Amniotic stem cell (primary cell): Measurements from ENCODE around the gene ATXN10.
"Not testable (repeated sequence)": the region's sequence is repeated elsewhere in the genome, so short reads cannot be mapped to it uniquely, and the experiment has no call there.

ENCODE experiments used
- DNase-seq: peaks from one replicate; lab custom pipeline; 2025; lab: John Stamatoyannopoulos, UW

The ATXN10 gene

DNA sequence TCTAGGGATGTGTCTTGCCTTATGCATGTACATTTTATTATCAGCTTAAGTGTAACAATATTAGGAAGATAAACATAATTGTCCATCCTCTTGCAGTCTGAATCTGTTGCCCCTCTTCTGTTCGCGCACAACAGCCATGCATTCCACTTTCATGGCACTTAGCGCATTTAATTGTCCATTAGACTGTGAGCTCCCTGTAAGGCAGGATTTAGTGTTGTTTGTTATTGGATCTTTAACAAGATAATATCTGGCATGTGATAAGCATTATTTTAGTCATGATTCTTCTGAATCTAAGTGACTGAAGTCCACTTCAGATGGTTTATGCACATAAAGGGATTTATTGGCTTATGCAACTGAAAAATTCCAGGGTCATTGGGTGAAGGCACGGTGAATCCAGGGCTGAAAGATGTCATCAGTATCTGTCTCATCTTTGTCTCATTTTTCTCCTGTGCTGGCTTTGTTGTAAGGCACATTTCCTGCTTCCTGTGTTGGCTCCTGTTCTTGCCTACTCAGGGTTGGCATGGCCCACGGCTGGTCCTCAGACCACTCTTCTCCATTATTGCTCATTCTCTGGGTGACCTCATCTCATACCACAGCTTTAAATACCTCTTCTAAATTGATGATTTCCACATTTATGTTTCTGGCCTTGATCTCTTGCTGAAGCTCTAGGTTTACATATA lies 37.6 kb downstream of the ATXN10 start:
- DNase-seq: peak; percentile 53

DNA sequence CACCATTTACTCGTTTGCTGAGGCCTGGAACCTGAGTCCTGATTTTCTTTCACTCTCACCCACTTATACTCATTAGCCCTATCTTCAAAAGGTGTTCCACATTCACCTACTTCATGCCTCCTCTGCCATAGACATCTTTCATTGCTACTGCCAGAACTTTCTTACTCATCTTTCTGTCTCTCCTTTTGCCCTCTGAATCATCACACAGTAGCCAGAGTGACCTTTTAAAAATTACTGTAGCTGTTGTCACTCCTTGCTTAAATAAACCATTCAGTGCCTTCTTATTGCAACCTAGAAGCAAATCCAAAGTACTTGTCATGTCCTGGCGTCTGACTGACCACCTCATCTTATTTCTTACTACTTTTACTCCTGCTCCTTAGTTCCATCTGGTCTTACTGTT lies 38.2 kb downstream of the ATXN10 start:
- no peak for DNase-seq

DNA sequence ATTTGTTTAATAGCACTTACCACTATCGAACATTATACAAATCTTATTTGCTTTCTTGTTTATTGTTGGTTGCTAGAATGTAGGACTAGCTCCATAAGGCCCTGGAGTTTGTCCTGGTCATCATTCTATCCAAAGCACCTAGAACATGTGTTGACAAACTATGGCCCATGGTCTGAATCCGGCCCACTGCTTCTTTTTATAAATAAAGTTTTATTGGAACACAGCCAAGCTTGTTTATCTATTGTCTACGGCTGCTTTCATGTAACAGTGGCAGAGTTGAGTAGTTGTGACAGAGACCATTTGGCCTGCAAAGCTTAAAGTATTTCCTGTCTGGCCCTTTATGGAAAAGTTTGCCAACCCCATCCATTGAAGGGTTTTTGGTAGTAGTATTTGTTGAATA lies 38.8 kb downstream of the ATXN10 start:
- DNase-seq: no peak

GRCh38 chr22:45714390-45714789 lies 42.8 kb downstream of the ATXN10 start:
- not testable (repeated sequence) for DNase-seq

GRCh38 chr22:45717789-45718188 lies 46.2 kb downstream of the ATXN10 start:
- DNase-seq: no peak

DNA sequence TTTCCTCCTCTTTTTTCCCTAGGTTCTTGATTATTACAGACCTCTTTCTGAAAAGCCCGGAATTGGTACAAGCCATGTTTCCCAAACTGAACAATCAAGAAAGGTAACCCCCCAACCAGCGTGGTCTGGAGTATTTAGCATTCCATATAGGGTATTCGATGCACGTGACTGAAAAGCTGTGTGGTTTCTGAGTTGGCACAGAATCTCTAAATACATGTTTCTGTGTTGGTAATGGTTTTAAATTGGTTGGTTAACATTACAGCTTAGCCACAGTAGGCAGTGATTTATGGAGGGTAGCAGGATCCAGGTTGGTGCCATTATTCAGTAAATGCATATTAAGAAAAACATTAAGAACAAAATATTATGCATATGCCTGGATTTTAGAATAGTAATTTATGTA lies 46.8 kb downstream of the ATXN10 start:
- no peak for DNase-seq

DNA sequence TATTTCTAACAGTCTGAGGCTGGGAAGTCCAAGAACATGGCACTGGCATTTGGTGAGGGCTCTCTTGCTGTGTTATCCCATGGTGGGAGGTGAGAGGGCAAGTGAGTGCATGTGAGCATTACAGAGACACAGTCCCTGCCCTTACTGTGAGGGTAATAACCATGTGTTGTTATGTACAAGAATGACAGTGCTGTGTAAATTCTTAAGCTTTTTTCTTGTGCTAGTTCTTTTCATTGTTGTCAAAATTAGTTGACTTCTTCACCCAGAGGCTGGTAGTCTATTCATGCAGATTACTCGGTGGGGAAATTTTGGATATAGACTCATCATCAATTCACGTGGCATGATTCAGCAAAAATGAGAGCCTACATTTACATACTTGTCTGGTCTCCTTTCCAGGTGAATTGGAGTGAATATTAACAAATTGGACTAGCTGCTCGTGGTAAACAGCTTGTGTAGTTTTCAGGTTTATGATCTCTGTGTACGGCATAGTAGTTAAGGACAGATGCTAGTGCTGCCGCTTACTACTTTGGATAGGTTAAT lies 49.3 kb downstream of the ATXN10 start:
- DNase-seq: no peak

DNA sequence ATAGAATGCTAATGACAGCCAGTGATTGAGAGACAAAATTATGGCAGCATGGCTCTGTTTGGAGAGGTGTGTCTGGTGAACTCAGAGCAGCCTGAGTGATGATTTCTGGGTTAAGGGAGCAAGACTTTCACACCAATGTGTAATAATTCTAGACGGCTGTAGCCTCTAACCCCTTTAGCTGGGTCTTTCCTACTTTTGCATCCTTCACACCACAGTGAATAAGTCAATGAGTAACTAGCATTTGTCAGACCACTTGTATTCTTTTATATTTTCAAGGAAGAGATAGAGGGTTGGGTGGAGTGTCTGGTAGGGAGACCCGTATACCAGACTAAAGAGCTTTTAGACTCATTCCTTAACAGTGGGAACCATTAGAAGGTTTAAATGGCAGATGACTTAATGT lies 50.4 kb downstream of the ATXN10 start:
- DNase-seq: no peak

- DNase-seq: no peak
These were observed 54.4 kb downstream of the ATXN10 start for GRCh38 chr22:45726081-45726480.

DNA sequence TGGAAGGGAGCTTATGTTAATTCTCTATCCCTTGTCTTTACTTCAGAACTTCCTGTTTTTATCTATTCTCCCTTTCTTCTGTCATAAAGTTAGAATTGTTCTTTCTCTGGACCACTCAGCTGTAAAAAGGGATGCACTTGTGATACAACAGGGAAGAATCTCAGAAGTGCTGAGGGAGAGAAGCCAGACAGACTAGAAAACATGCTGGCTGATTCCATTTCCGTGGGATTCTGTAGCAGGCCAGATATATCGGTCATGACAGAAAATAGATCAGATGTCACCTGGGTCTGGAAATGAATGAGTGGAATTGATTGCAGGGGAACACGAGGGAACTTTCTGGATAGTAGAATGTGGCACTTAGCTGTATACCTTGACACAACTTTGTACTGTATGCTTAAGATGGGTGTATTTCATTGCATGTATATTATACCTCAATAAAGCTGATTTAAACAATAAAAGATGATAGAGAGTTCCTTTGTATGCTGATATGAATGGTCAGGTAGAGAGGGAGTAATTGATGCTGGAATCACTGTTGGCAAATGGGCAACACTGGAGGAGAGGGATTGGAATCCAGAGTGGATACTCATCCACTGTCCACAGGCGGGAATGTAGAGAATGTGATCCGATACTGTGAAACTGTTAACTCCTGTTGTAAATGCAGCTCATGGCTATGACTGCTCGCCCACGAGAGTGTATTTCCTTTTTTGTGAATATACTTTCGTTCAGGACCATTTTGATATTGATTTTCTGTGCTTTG lies 59.6 kb downstream of the ATXN10 start:
- no peak for DNase-seq

DNA sequence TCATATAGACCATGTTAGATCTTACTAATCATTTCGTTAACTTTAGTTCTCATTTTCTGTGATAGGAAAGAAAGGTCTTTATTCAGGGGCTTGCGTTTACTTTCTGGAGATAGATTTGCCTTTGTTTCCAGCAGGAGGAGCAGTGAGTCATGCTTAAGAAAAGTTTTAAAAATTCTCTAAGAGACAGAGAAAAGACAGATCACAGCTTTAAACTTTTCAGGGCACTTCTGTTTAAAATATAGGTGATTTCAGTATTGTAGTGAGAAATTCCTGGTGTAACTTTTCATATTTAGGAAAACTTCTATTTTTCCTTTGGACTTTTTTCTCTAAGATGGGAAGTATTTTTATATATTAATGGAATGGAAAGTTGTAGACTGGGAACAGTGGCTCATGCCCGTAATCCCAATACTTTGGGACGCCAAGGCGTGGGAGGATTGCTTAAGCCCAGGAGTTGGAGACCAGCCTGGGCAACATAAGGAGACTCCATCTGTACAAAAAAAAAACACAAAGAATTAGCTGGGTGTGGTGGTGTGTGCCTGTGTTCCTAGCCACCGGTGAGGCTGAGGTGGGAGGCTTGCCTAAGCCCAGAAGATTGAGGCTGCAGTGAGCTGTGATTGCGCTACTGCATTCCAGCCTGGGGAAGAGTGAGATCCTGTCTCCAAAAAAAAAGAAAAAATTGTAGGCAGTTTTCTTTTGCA lies 60.3 kb downstream of the ATXN10 start:
- DNase-seq: no peak

DNA sequence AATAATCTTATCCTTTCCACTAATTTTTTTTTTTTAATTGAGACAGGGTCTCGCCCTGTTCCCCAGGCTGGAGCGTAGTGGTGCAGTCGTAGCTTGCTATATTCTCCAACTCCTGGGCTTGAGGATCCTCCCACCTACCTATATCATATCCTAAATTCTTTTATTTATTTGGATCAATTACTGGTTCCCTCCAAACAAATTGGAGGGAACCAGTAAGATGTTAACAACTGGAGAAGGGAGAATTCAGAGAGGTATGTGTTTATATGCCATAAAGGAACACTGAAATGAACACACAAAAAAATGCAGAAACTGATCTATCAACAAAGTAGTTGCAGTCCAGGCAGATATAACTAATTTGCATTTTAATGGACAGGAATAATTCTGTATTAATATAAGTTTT lies 63.6 kb downstream of the ATXN10 start:
- DNase-seq: no peak

DNA sequence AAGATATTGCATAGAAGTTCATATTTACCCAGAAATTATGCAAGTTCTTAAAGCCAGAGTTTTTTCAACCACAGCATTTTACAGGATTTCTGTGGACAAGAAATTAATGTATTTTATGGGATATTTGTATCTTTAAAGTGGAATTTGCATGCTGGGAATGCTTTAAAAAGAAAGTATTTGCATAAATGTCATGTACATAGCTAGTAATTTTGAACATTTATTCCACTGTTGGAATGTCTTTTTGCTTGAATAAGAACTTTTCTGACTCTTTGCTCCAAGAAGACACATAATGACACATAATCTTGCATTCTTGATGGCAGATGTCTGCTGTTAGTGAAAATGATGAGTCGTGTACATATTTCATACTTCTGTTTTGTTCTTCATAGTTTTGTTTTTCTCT lies 66.6 kb downstream of the ATXN10 start:
- DNase-seq: no peak

DNA sequence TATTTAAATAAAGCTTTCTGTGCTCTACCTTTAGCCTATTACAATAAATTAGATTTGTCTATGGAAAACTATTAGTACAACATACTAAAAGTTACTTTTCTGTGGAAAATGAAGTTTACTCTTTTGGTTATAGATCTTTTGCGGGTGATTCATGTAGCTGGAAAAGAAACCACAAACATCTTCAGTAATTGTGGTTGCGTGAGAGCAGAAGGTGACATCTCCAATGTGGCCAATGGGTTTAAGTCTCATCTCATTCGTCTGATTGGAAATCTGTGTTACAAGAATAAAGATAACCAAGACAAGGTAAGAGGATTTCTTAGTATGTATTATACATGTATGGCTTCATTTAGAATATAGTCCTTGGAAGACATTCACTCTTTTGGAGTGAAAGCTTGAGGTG lies 68.6 kb downstream of the ATXN10 start:
- DNase-seq: no peak

- DNase-seq: no peak
These were observed 71.3 kb downstream of the ATXN10 start for GRCh38 chr22:45742866-45743450.

- no peak for DNase-seq
These were observed 72.1 kb downstream of the ATXN10 start for GRCh38 chr22:45743687-45744086.

DNA sequence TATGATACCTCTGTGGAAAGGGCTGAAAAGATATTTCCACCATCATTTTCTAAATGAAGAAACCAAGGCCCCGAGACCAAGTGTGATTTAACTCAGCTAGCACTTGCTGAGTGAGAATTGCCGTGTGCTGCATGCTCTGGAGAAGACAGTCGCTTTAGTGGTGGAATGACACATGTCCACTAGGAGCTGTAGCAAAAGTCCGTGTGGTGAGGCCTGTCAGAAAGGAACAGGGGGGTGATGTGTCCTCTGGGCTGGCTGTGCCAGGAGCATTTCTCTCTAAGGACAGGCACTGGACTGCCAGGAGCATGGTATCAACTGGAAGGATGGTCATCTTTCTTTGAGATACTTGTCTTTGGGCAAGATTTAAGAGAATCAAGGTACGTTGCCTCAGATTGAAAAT lies 72.8 kb downstream of the ATXN10 start:
- DNase-seq: no peak

- DNase-seq: no peak
These were observed 79.0 kb downstream of the ATXN10 start for GRCh38 chr22:45750626-45751025.

DNA sequence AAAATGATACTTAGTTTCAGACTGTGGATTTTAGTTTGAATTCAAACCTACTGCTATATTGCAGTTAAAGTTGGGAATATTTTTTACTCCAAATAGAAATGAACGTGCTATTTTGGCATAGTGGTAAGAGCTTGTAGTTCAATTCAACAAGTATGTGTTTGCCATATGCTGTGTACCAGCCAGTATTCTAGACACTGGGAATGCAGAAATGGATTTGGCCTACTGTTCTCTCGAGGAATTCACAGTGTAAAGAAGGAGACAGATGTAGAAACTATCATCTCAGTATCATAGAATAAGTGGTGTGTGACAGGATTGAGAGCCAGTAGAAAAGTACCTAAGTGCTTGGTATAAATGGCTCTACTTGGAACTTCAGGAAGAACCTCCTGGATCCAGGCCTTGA lies 80.4 kb downstream of the ATXN10 start:
- no peak for DNase-seq

DNA sequence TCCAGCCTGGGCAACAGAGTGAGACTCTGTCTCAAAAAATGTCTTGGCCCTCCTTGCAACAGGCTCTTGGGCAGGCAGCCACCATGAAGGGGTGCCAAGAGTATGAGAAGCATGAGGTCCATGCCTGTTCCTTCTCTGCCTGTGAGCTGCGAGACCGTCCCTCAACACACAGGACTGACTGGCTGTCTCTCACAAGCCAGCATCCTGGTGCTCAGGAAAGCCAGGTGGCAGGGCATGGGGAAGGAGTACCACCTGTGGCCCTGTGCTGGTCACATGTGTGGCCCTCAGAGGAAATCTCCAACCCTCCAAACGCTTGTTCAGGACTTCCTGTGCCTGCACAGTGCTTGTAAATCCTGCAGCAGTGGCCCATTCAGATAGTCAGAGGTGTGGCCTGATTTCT lies 83.2 kb downstream of the ATXN10 start:
- no peak for DNase-seq

GRCh38 chr22:45756558-45756957 lies 84.9 kb downstream of the ATXN10 start:
- no peak for DNase-seq

- peak; percentile 32 for DNase-seq
These were observed 85.4 kb downstream of the ATXN10 start for GRCh38 chr22:45757068-45757467.

GRCh38 chr22:45757936-45758335 lies 86.3 kb downstream of the ATXN10 start:
- no peak for DNase-seq
